Gastroesophageal sphincter (tissue), 3 donors: ENCODE measurements around the gene DACT3.

ENCODE experiments used
- CTCF ChIP-seq, 4 experiments: fragments of 200-600 bp in 2 of 4; fragments of 450-650 bp in 2 of 4; sonication (generic) in 1 of 4; IDR thresholded peaks; one replicate each; pipeline ENCODE4 v1.5.1; 2017 to 2019; ENCODE audit warnings: antibody characterized with exemption in 4 of 4, mild to moderate bottlenecking in 2 of 4, moderate library complexity in 2 of 4
- POLR2A ChIP-seq, 2 donors: fragments of 450-650 bp; IDR thresholded peaks; one replicate each; pipeline ENCODE4 v1.6.1; 2017; ENCODE audit warnings: antibody characterized with exemption in 2 of 2, mild to moderate bottlenecking in 2 of 2, moderate library complexity in 1 of 2

GRCh38 chr19:46697204-46697960, 36.4 kb upstream of the DACT3 start:
- TF ChIP-seq CTCF (IDR thresholded peaks at IDR 0.05) (no peak), POLR2A (IDR thresholded peaks at IDR 0.05) (no peak)
